Panc1 (cell line): ENCODE measurements around the gene RAP2C. TPM values are rescaled to one million over a fixed set of nuclear protein-coding genes. Genes with fewer than 3 reads are reported as not detected.

Experiments
- ATAC-seq: fragments of 200-7000 bp; cut with Tn5 transposase; 2 replicates; pipeline ENCODE4 v1.9.1; 2020; ENCODE audit warnings: mild to moderate bottlenecking, moderate library complexity
- BruUV-seq: library from RNA; stranded (reverse); fragments of 400-500 nt; replicated peaks from 2 replicates; lab custom pipeline; 2021; lab: Mats Ljungman, UMichigan
- CTCF ChIA-PET: fragments of 300-600 bp; sonication (Branson Sonifier 250); formaldehyde crosslinking; loops from one replicate; lab custom pipeline; 2022; ENCODE audit warnings: antibody characterized with exemption; lab: Charles Lee
- POLR2A ChIA-PET: fragments of 300-600 bp; sonication (Branson Sonifier 250); formaldehyde crosslinking; loops from one replicate; lab custom pipeline; 2022; ENCODE audit warnings: antibody characterized with exemption; lab: Charles Lee
- DNase-seq: peaks from one replicate; pipeline ENCODE4 v3.0.0-alpha.2; 2010; ENCODE audit warnings: low read depth, low spot score
- H3K27ac ChIP-seq: 2 replicates; pipeline ENCODE4 v1.5.1; 2011; ENCODE audit warnings: mild to moderate bottlenecking, low read length, inconsistent platforms
- H3K27me3 ChIP-seq: fragments of 200-500 bp; sonication (Bioruptor generic); 2 replicates; pipeline ENCODE4 v1.6.0; 2014; ENCODE audit warnings: low read length, inconsistent platforms; ENCODE audit not compliant: control insufficient read depth, insufficient read depth
- H3K36me3 ChIP-seq: fragments of 200-500 bp; sonication (Bioruptor generic); 2 replicates; pipeline ENCODE4 v1.5.1; 2014; ENCODE audit warnings: inconsistent platforms, mild to moderate bottlenecking, low read length, moderate library complexity; ENCODE audit not compliant: control insufficient read depth, insufficient read depth
- H3K4me1 ChIP-seq: 2 replicates; pipeline ENCODE4 v1.5.1; 2011; ENCODE audit warnings: inconsistent platforms, mild to moderate bottlenecking, low read length, moderate library complexity; ENCODE audit not compliant: control insufficient read depth, insufficient read depth
- H3K4me3 ChIP-seq, 2 experiments: 2 replicates each; pipeline ENCODE4 v1.5.1; 2011 to 2012; ENCODE audit warnings: low read depth in 2 of 2, low read length in 2 of 2, mild to moderate bottlenecking in 2 of 2, inconsistent platforms in 1 of 2, moderate library complexity in 1 of 2
- H3K9me3 ChIP-seq: fragments of 200-500 bp; sonication (Bioruptor generic); 2 replicates; pipeline ENCODE4 v1.5.1; 2014; ENCODE audit warnings: low read depth, mild to moderate bottlenecking, inconsistent platforms, low read length, moderate library complexity; ENCODE audit not compliant: control insufficient read depth, insufficient read depth
- POLR2AphosphoS5 ChIP-seq: IDR thresholded peaks from 2 replicates; pipeline ENCODE4 v1.6.1; 2012; ENCODE audit warnings: mild to moderate bottlenecking, low read depth, low read length, moderate library complexity
- REST ChIP-seq, 2 experiments: IDR thresholded peaks; 2 replicates each; pipeline ENCODE4 v1.6.1; 2011 to 2012; ENCODE audit warnings: low read depth in 2 of 2, control low read depth in 1 of 2, low read length in 1 of 2, mild to moderate bottlenecking in 1 of 2, moderate library complexity in 1 of 2; ENCODE audit not compliant: insufficient read depth in 1 of 2
- SIN3A ChIP-seq: IDR thresholded peaks from 2 replicates; pipeline ENCODE4 v1.6.1; 2012; ENCODE audit warnings: low read depth, mild to moderate bottlenecking, low read length, moderate library complexity, borderline replicate concordance; ENCODE audit not compliant: insufficient read depth
- TCF7L2 ChIP-seq: IDR thresholded peaks from 2 replicates; pipeline ENCODE4 v1.6.1; 2011; ENCODE audit warnings: mild to moderate bottlenecking, low read depth, low read length, inconsistent platforms
- in situ Hi-C: cut with HindIII; loops from 2 replicates; pipeline ENCODE4 v1.10.0; 2016; ENCODE audit warnings: low sequenced_read_pairs, low pct_unique_long_range_greater_than_20kb
- intact Hi-C: fragments of 100-400 bp; cut with micrococcal nuclease; formaldehyde crosslinking; loops from one replicate; pipeline ENCODE4 v1.10.0; 2022; ENCODE audit not compliant: unreplicated experiment
- total RNA-seq: library from RNA; stranded (reverse); gene quantifications from one replicate; pipeline ENCODE4 v1.2.1, GENCODE V29; 2021; ENCODE audit not compliant: unreplicated experiment
- TF ChIP-seq, protein P1 (sequence below): fragments of 450-650 bp; IDR thresholded peaks from 2 replicates; pipeline ENCODE4 v1.5.1; 2017; ENCODE audit warnings: mild to moderate bottlenecking

Gene RAP2C
- total RNA-seq, 1 experiment from 2014 or later, result 36.2 TPM

GRCh38 chrX:132258509-132258908 is 39.3 kb upstream of the RAP2C start:
- CTCF ChIA-PET, result no interaction called here
- Histone ChIP-seq H3K27ac (no peak overlapping the region), H3K36me3 (no peaks in the 10 kb centered on the region), H3K4me3 (no peak overlapping the region), H3K27me3 (no peaks in the 10 kb centered on the region), H3K9me3 (no peaks in the 10 kb centered on the region), H3K4me1 (no peaks in the 10 kb centered on the region)
- in situ Hi-C loops, result no loop called here
- BruUV-seq, result no TSS peak
- POLR2A ChIA-PET, result no interaction called here
- no peak for TF ChIP-seq TCF7L2
- no peak for TF ChIP-seq POLR2AphosphoS5
- TF ChIP-seq, protein P1, sequence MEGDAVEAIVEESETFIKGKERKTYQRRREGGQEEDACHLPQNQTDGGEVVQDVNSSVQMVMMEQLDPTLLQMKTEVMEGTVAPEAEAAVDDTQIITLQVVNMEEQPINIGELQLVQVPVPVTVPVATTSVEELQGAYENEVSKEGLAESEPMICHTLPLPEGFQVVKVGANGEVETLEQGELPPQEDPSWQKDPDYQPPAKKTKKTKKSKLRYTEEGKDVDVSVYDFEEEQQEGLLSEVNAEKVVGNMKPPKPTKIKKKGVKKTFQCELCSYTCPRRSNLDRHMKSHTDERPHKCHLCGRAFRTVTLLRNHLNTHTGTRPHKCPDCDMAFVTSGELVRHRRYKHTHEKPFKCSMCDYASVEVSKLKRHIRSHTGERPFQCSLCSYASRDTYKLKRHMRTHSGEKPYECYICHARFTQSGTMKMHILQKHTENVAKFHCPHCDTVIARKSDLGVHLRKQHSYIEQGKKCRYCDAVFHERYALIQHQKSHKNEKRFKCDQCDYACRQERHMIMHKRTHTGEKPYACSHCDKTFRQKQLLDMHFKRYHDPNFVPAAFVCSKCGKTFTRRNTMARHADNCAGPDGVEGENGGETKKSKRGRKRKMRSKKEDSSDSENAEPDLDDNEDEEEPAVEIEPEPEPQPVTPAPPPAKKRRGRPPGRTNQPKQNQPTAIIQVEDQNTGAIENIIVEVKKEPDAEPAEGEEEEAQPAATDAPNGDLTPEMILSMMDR, result no peak
- no peak for TF ChIP-seq REST (IDR thresholded peaks at IDR 0.05; ENCODE audit: insufficient read depth in 1 of 2, low read depth in 2 of 2, low read length in 1 of 2)
- no peak for TF ChIP-seq SIN3A
- ATAC-seq (no peak), DNase-seq (no peak)
- intact Hi-C loops, result no loop called here

- ChIA-PET CTCF (no interaction called here), POLR2A (no interaction called here)
- intact Hi-C loops, result no loop called here
- in situ Hi-C loops, result no loop called here
- H3K27ac ChIP-seq, result no peak overlapping the region
- H3K27me3 ChIP-seq, result no peaks in the 10 kb centered on the region
- BruUV-seq, result no TSS peak
- H3K4me1 ChIP-seq, result no peaks in the 10 kb centered on the region
- TF ChIP-seq SIN3A, result no peak
- TF ChIP-seq, protein P1, result no peak
- no peak for TF ChIP-seq TCF7L2
- no peak for TF ChIP-seq REST (IDR thresholded peaks at IDR 0.05; ENCODE audit: insufficient read depth in 1 of 2, low read depth in 2 of 2, low read length in 1 of 2)
- no peak for TF ChIP-seq POLR2AphosphoS5
- H3K4me3 ChIP-seq, result no peak overlapping the region
- H3K9me3 ChIP-seq, result no peaks in the 10 kb centered on the region
- ATAC-seq, result no peak
- no peaks in the 10 kb centered on the region for H3K36me3 ChIP-seq
- no peak for DNase-seq
Observed at GRCh38 chrX:132257116-132257515, 37.9 kb upstream of the RAP2C start.
